Hematopoietic multipotent progenitor cell treated with erythropoietin and hydrocortisone succinate and interleukin-3 and kit ligand, for 4 days (in vitro differentiated cells): Measurements from ENCODE around the gene KCTD21.

Source experiments
- DNase-seq: peaks from one replicate; pipeline ENCODE4 v3.0.0-alpha.2; 2015

Gene KCTD21

GRCh38 chr11:78138694-78139421 lies 49.6 kb downstream of the KCTD21 start:
- peak; percentile 80 for DNase-seq

GRCh38 chr11:78138291-78138690 lies 50.1 kb downstream of the KCTD21 start:
- no peak for DNase-seq

GRCh38 chr11:78132475-78132874 lies 56.0 kb downstream of the KCTD21 start:
- peak; percentile 53 for DNase-seq

GRCh38 chr11:78131956-78132355 lies 56.5 kb downstream of the KCTD21 start:
- DNase-seq: no peak

GRCh38 chr11:78127403-78127802 lies 61.0 kb downstream of the KCTD21 start:
- peak; percentile 67 for DNase-seq
